GM18520 (cell line): Measurements from ENCODE around the gene RDH16.
A peak's percentile ranks its signal among the peaks of the same experiment; 100 is the strongest.

Experiments used
- ATAC-seq: cut with Tn5 transposase; IDR thresholded peaks from one replicate; pipeline ENCODE4 v1.9.1; 2021; ENCODE audit not compliant: unreplicated experiment

The RDH16 gene

GRCh38 chr12:56957229-56958052, at the start of gene RDH16:
Gene RDH16, minus strand, starts transcription at chr12:56957608. Its CDS starts 146 bp downstream, at chr12:56957462.
- no peak for ATAC-seq

- ATAC-seq, result no peak
Measured at GRCh38 chr12:57006809-57007475, 49.5 kb upstream of the RDH16 start.

- ATAC-seq, result peak; percentile 51
Measured at GRCh38 chr12:57005980-57006808, 48.8 kb upstream of the RDH16 start, which contains the start of gene ZBTB39. Gene ZBTB39, minus strand, starts transcription at chr12:57006546. Its CDS starts 1,629 bp downstream, at chr12:57004917.

- no peak for ATAC-seq
Measured at GRCh38 chr12:57004651-57005050, 47.2 kb upstream of the RDH16 start.

- ATAC-seq, result no peak
Measured at GRCh38 chr12:57003395-57003794, 46.0 kb upstream of the RDH16 start.

- no peak for ATAC-seq
Measured at GRCh38 chr12:57001448-57001906, 44.1 kb upstream of the RDH16 start.

- ATAC-seq, result no peak
Measured at GRCh38 chr12:57000393-57000792, 43.0 kb upstream of the RDH16 start.

- no peak for ATAC-seq
Measured at GRCh38 chr12:56999456-56999855, 42.0 kb upstream of the RDH16 start.

GRCh38 chr12:56998981-56999380, 41.6 kb upstream of the RDH16 start:
- no peak for ATAC-seq

- no peak for ATAC-seq
Measured at GRCh38 chr12:56998316-56998715, 40.9 kb upstream of the RDH16 start.

- ATAC-seq, result no peak
Measured at GRCh38 chr12:56996793-56997545, 39.6 kb upstream of the RDH16 start.

GRCh38 chr12:56995930-56996496, 38.6 kb upstream of the RDH16 start:
- ATAC-seq, result no peak

- no peak for ATAC-seq
Measured at GRCh38 chr12:56995201-56995929, 38.0 kb upstream of the RDH16 start.

GRCh38 chr12:56994231-56994746, 36.9 kb upstream of the RDH16 start:
- no peak for ATAC-seq

- ATAC-seq, result no peak
Measured at GRCh38 chr12:56993346-56993745, 35.9 kb upstream of the RDH16 start.

GRCh38 chr12:56991319-56992246, 34.2 kb upstream of the RDH16 start:
- no peak for ATAC-seq

GRCh38 chr12:56990648-56991318, 33.4 kb upstream of the RDH16 start:
- ATAC-seq, result no peak
